Neural cell (in vitro differentiated cells): ENCODE data around the gene P4HTM. TPM values are rescaled to one million over a fixed set of nuclear protein-coding genes. Genes with fewer than 3 reads are reported as not detected.

Experiments used
- H2AFZ ChIP-seq: fragments of 200-600, 300-800 bp; sonication (generic), shearing (Covaris generic); 2 replicates; pipeline ENCODE4 v1.6.0; 2014; ENCODE audit warnings: low read depth, mild to moderate bottlenecking, antibody characterized with exemption, low read length, moderate library complexity
- H3F3A ChIP-seq: fragments of 200-600 bp; shearing (Covaris generic); 2 replicates; pipeline ENCODE4 v1.6.1; 2016; ENCODE audit warnings: mild to moderate bottlenecking, moderate library complexity, mixed read lengths, antibody characterized with exemption, low read length; ENCODE audit not compliant: insufficient read depth, poor library complexity, severe bottlenecking
- H3K27ac ChIP-seq: fragments of 200-600, 300-800 bp; sonication (generic), shearing (Covaris generic); 2 replicates; pipeline ENCODE4 v1.5.1; 2014; ENCODE audit warnings: mild to moderate bottlenecking, low read length, moderate library complexity
- H3K27me3 ChIP-seq: fragments of 300-800, 200-600 bp; sonication (generic), shearing (Covaris generic); 2 replicates; pipeline ENCODE4 v1.6.0; 2014; ENCODE audit warnings: mild to moderate bottlenecking, low read depth, low read length, moderate library complexity; ENCODE audit not compliant: insufficient read depth
- H3K36me3 ChIP-seq: fragments of 300-800, 200-600 bp; sonication (generic), shearing (Covaris generic); 2 replicates; pipeline ENCODE4 v1.5.1; 2014; ENCODE audit warnings: mild to moderate bottlenecking, antibody characterized with exemption, low read length, moderate library complexity; ENCODE audit not compliant: insufficient read depth
- H3K4me2 ChIP-seq: fragments of 300-800, 200-600 bp; sonication (generic), shearing (Covaris generic); 2 replicates; pipeline ENCODE4 v1.6.0; 2014; ENCODE audit warnings: mild to moderate bottlenecking, low read length
- H3K4me3 ChIP-seq: fragments of 300-800, 200-600 bp; sonication (generic), shearing (Covaris generic); 2 replicates; pipeline ENCODE4 v1.5.1; 2014; ENCODE audit warnings: mild to moderate bottlenecking, low read length, moderate library complexity
- H3K79me2 ChIP-seq: fragments of 200-600 bp; shearing (Covaris generic); replicated peaks from 2 replicates; pipeline ENCODE4 v1.6.0; 2014; ENCODE audit warnings: mild to moderate bottlenecking, low read length, moderate library complexity; ENCODE audit not compliant: insufficient read depth
- H3K9ac ChIP-seq: fragments of 300-800, 200-600 bp; sonication (generic), shearing (Covaris generic); 2 replicates; pipeline ENCODE4 v1.6.1; 2016; ENCODE audit warnings: mild to moderate bottlenecking, low read length, mixed read lengths
- H3K9me2 ChIP-seq: fragments of 200-600 bp; shearing (Covaris generic); 2 replicates; pipeline ENCODE4 v1.6.1; 2016; ENCODE audit warnings: mild to moderate bottlenecking, low read length, mixed read lengths; ENCODE audit not compliant: insufficient read depth
- H3K9me3 ChIP-seq: fragments of 200-600, 300-800 bp; sonication (generic), shearing (Covaris generic); 2 replicates; pipeline ENCODE4 v1.6.1; 2016; ENCODE audit warnings: mild to moderate bottlenecking, mixed run types, low read length, moderate library complexity, mixed read lengths
- H4K20me1 ChIP-seq: fragments of 200-600 bp; shearing (Covaris generic); 2 replicates; pipeline ENCODE4 v1.6.1; 2016; ENCODE audit warnings: mild to moderate bottlenecking, mixed run types; ENCODE audit not compliant: insufficient read depth
- CTCF ChIP-seq: fragments of 450-650 bp; IDR thresholded peaks from 2 replicates; pipeline ENCODE4 v1.5.1; 2014; ENCODE audit warnings: antibody characterized with exemption, mild to moderate bottlenecking, moderate library complexity; ENCODE audit not compliant: poor library complexity, severe bottlenecking
- EP300 ChIP-seq: fragments of 450-650 bp; conservative IDR thresholded peaks from 2 replicates; pipeline ENCODE4 v1.6.1; 2014; ENCODE audit warnings: antibody characterized with exemption, mild to moderate bottlenecking, moderate library complexity; ENCODE audit not compliant: poor library complexity, severe bottlenecking
- EZH2 ChIP-seq: fragments of 200-600, 300-800 bp; shearing (Covaris generic), sonication (generic); IDR thresholded peaks from 2 replicates; pipeline ENCODE4 v1.6.1; 2014; ENCODE audit warnings: antibody characterized with exemption, low read length, borderline replicate concordance, mild to moderate bottlenecking; ENCODE audit not compliant: insufficient read depth, poor library complexity, severe bottlenecking
- MXI1 ChIP-seq: fragments of 450-650 bp; conservative IDR thresholded peaks from 2 replicates; pipeline ENCODE4 v1.6.1; 2014; ENCODE audit warnings: antibody characterized with exemption, mild to moderate bottlenecking; ENCODE audit not compliant: poor library complexity, severe bottlenecking
- POLR2AphosphoS5 ChIP-seq: IDR thresholded peaks from 2 replicates; pipeline ENCODE4 v1.6.1; 2012
- RAD21 ChIP-seq: fragments of 450-650 bp; conservative IDR thresholded peaks from 2 replicates; pipeline ENCODE4 v1.6.1; 2014; ENCODE audit warnings: antibody characterized with exemption, mild to moderate bottlenecking, moderate library complexity
- SMC3 ChIP-seq: fragments of 450-650 bp; conservative IDR thresholded peaks from 2 replicates; pipeline ENCODE4 v1.6.1; 2014; ENCODE audit warnings: antibody characterized with exemption, mild to moderate bottlenecking, moderate library complexity; ENCODE audit not compliant: poor library complexity
- TAF1 ChIP-seq: IDR thresholded peaks from 2 replicates; pipeline ENCODE4 v1.6.1; 2012; ENCODE audit warnings: low read depth
- polyA plus RNA-seq: library from polyadenylated mRNA; depleted of rRNA; stranded (reverse); fragments of >200 nt; gene quantifications from 2 replicates; pipeline ENCODE4 v1.2.3, GENCODE V29; 2014
- TF ChIP-seq, protein P1 (sequence below): IDR thresholded peaks from 2 replicates; pipeline ENCODE4 v1.6.1; 2012; ENCODE audit warnings: borderline replicate concordance

P4HTM gene
- polyA plus RNA-seq, 1 donor from 2014 or later, result 97.3 TPM

- peak within 1 kb of the TSS; percentile 100 for H3K9ac ChIP-seq
- H3K27me3 ChIP-seq, result no peaks in the 10 kb centered on the region
- no peaks in the 10 kb centered on the region for H3K9me3 ChIP-seq
- H3K27ac ChIP-seq, result peak within 1 kb of the TSS; percentile 95
- no peaks in the 10 kb centered on the region for H3K9me2 ChIP-seq
- H3K4me3 ChIP-seq, result peak within 1 kb of the TSS; percentile 100
- no peaks in the 10 kb centered on the region for H3K36me3 ChIP-seq
- H3K4me2 ChIP-seq, result peak within 1 kb of the TSS; percentile 83
- H3F3A ChIP-seq, result no peaks in the 10 kb centered on the region
- H3K79me2 ChIP-seq, result peaks cover 38% of the 10 kb centered on the region
- peaks cover 4% of the 10 kb centered on the region for H4K20me1 ChIP-seq
- TF ChIP-seq RAD21, result peak; percentile 53
- TF ChIP-seq EP300, result peak; percentile 61
- peak; percentile 85 for TF ChIP-seq MXI1
- peak; percentile 98 for TF ChIP-seq POLR2AphosphoS5
- peak; percentile 76 for TF ChIP-seq CTCF
- TF ChIP-seq SMC3, result peak; percentile 56
- no peak for TF ChIP-seq EZH2
- TF ChIP-seq, protein P1, sequence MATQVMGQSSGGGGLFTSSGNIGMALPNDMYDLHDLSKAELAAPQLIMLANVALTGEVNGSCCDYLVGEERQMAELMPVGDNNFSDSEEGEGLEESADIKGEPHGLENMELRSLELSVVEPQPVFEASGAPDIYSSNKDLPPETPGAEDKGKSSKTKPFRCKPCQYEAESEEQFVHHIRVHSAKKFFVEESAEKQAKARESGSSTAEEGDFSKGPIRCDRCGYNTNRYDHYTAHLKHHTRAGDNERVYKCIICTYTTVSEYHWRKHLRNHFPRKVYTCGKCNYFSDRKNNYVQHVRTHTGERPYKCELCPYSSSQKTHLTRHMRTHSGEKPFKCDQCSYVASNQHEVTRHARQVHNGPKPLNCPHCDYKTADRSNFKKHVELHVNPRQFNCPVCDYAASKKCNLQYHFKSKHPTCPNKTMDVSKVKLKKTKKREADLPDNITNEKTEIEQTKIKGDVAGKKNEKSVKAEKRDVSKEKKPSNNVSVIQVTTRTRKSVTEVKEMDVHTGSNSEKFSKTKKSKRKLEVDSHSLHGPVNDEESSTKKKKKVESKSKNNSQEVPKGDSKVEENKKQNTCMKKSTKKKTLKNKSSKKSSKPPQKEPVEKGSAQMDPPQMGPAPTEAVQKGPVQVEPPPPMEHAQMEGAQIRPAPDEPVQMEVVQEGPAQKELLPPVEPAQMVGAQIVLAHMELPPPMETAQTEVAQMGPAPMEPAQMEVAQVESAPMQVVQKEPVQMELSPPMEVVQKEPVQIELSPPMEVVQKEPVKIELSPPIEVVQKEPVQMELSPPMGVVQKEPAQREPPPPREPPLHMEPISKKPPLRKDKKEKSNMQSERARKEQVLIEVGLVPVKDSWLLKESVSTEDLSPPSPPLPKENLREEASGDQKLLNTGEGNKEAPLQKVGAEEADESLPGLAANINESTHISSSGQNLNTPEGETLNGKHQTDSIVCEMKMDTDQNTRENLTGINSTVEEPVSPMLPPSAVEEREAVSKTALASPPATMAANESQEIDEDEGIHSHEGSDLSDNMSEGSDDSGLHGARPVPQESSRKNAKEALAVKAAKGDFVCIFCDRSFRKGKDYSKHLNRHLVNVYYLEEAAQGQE, result peak; percentile 97
- TF ChIP-seq TAF1, result peak; percentile 74
- peak within 1 kb of the TSS; percentile 65 for H2AFZ ChIP-seq
Measured at GRCh38 chr3:49007068-49007770, 17.2 kb downstream of the P4HTM start, which contains the start of gene WDR6. Gene WDR6, plus strand, starts transcription at chr3:49007391. Its CDS starts 41 bp downstream, at chr3:49007432.

- Histone ChIP-seq H3K36me3 (no peaks in the 10 kb centered on the region), H3K9ac (peak overlapping the region; percentile 100), H3K9me3 (no peaks in the 10 kb centered on the region), H3K79me2 (peaks cover 43% of the 10 kb centered on the region), H3F3A (no peaks in the 10 kb centered on the region), H3K4me3 (peak overlapping the region; percentile 100), H4K20me1 (peaks cover 4% of the 10 kb centered on the region), H2AFZ (peak overlapping the region; percentile 65), H3K9me2 (no peaks in the 10 kb centered on the region), H3K27me3 (no peaks in the 10 kb centered on the region), H3K4me2 (peak overlapping the region; percentile 83), H3K27ac (peak overlapping the region; percentile 95)
- TF ChIP-seq CTCF (no peak), RAD21 (no peak), EP300 (no peak), EZH2 (no peak), MXI1 (no peak), POLR2AphosphoS5 (no peak), TAF1 (no peak), SMC3 (no peak)
- TF ChIP-seq, protein P1, result no peak
Measured at GRCh38 chr3:49007771-49008528, 17.9 kb downstream of the P4HTM start.
